Cardiac muscle cell (in vitro differentiated cells and primary cell): ENCODE results near the gene HEATR9. TPM values are rescaled to one million over a fixed set of nuclear protein-coding genes. Genes with fewer than 3 reads are reported as not detected.

Experiments
- DNase-seq, 2 donors: peaks; one replicate each; pipeline versions ENCODE4 v3.0.0 to v3.0.0-alpha.2; 2010 to 2017; ENCODE audit warnings: low read depth in 1 of 2, low spot score in 1 of 2
- H3K27ac ChIP-seq: fragments of 200-600 bp; sonication (generic); 2 replicates; pipeline ENCODE4 v1.5.1; 2016
- H3K27me3 ChIP-seq: fragments of 200-600 bp; sonication (generic); 2 replicates; pipeline ENCODE4 v1.6.0; 2016; ENCODE audit warnings: control low read depth
- H3K36me3 ChIP-seq: fragments of 200-600 bp; sonication (generic); 2 replicates; pipeline ENCODE4 v1.5.1; 2016; ENCODE audit warnings: control low read depth
- H3K4me1 ChIP-seq: fragments of 200-600 bp; sonication (generic); 2 replicates; pipeline ENCODE4 v1.8.1; 2017; ENCODE audit warnings: low read depth, mild to moderate bottlenecking, mixed run types
- H3K4me3 ChIP-seq: fragments of 200-600 bp; sonication (generic); 2 replicates; pipeline ENCODE4 v1.5.1; 2016; ENCODE audit warnings: mild to moderate bottlenecking
- H3K9me3 ChIP-seq: fragments of 200-600 bp; sonication (generic); 2 replicates; pipeline ENCODE4 v1.5.1; 2017; ENCODE audit warnings: low read depth, mild to moderate bottlenecking, control low read depth
- CTCF ChIP-seq: IDR thresholded peaks from 2 replicates; pipeline ENCODE4 v1.5.1; 2012; ENCODE audit warnings: low read depth, mild to moderate bottlenecking, low read length
- polyA plus RNA-seq: library from polyadenylated mRNA; unstranded; fragments of >200 nt; fragmentation: Nextera tagmentation; extraction: Ambion mirVana; gene quantifications from 2 replicates; pipeline ENCODE4 v1.2.1, GENCODE V29; 2016
- total RNA-seq: library from RNA; depleted of rRNA; stranded (reverse); fragments of >200 nt; gene quantifications from 2 replicates; pipeline ENCODE4 v1.2.3, GENCODE V29; 2016

The HEATR9 gene, protein sequence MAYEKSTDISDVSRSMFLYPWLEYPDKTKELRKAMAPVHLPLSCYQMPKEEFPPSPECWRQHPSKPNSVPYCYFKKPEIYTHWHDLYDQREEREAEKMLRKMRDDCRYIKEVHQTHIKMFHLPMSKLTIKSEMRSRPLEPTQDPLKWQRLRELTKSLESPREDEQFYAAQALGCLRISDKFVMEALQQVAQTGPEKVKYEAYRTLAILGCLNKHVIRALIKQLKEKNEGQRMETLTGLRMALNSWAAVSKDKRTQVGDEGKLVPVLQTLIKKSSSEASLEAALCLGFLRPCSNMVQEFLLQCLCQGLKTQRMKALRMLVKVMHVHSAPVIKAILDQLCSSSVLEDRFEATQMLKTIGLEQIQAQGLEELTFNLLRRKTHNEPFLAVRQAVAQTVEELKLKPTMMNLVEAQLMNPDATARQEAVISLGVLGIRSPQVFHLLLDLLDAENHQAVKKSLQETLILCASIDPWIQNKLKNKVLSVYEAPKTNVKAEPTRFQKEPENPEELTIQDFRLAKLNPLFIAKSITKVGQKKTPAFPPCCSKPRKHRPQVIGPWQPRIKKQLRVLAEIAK
- total RNA-seq (not detected in 2 replicates), polyA plus RNA-seq (0.09 and 0.36 TPM in 2 replicates)

DNA sequence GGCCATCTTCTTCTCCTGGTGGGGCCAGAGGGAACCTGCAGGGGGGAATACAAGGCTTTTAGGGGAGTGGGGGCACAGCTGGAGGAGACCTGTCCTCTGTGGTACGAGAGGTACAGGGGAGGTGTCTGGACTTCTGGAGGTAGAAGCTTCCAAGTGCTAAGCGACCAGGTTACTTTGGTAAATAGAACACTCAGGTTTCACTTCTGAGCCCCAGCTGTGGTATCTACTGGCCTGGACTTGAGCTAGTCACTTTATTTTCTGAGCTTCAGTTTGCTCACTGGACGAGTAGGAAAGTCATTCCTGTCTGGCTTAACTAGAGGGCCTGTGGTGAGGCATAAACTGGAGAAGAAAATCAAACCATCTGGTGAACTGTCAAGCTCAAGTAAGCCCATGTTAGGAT lies at the start of gene HEATR9:
HEATR9 (minus strand) TSS at position 155 of the 400 bp plus-strand sequence; CDS start at position 6, 149 bp downstream.
- H3K27ac ChIP-seq, result no peak within 1 kb of the TSS
- H3K36me3 ChIP-seq, result no peaks in the 10 kb centered on the region
- no peak within 1 kb of the TSS for H3K4me3 ChIP-seq
- no peaks in the 10 kb centered on the region for H3K27me3 ChIP-seq
- peaks cover 6% of the 10 kb centered on the region for H3K4me1 ChIP-seq
- no peak for TF ChIP-seq CTCF
- H3K9me3 ChIP-seq, result no peaks in the 10 kb centered on the region
- DNase-seq, result no peak

- no peak overlapping the region for H3K27ac ChIP-seq
- H3K4me1 ChIP-seq, result no peaks in the 10 kb centered on the region
- no peak overlapping the region for H3K4me3 ChIP-seq
- no peak for TF ChIP-seq CTCF
- no peaks in the 10 kb centered on the region for H3K27me3 ChIP-seq
- H3K9me3 ChIP-seq, result no peaks in the 10 kb centered on the region
- DNase-seq, result no peak
- no peaks in the 10 kb centered on the region for H3K36me3 ChIP-seq
Measured at GRCh38 chr17:35917519-35918213, 49.0 kb upstream of the HEATR9 start.

DNA sequence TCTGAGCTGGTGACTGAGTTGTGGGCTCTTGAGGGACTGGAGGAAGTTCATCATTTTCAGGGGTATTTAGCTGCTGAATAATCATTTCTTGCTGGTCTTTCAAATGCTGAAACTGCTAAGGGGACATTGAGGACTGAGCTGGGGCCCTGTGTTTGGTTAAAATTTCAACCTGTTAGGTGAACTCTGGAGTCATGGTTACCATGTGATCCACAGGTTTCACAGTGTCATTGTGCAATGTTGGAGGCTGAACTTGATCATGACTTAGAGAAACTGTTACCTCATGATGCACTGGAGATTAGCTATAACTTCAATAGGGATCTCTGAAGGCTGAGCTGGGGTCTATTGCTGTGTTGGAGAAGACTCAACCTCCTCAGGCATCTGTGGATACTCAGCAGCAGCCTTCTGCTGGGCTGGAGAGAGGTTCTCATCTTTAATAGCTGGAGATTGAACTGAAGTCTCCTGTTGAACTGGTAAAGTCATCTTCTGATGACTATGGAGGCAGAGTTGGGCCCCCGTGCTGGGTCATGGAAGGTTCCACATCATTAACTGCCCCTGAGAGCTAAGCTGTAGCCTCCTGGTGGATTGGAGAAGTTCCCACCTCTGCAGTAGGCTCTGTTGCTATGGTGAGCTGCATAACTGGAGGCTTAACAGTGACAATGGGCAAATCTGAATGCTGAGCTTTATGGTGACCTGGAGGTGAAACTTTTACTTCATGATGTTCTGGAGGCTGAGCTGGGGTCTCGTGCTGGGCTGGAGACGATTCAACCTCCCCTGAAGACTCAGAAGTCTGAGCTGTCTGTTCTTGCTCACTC lies 46.7 kb upstream of the HEATR9 start:
- Histone ChIP-seq H3K4me3 (no peak overlapping the region), H3K27ac (no peak overlapping the region), H3K9me3 (no peaks in the 10 kb centered on the region), H3K27me3 (no peaks in the 10 kb centered on the region), H3K4me1 (no peaks in the 10 kb centered on the region), H3K36me3 (no peaks in the 10 kb centered on the region)
- no peak for TF ChIP-seq CTCF
- no peak for DNase-seq

GRCh38 chr17:35914354-35914753 lies 45.7 kb upstream of the HEATR9 start:
- TF ChIP-seq CTCF, result no peak
- Histone ChIP-seq H3K36me3 (no peaks in the 10 kb centered on the region), H3K27me3 (no peaks in the 10 kb centered on the region)

GRCh38 chr17:35913609-35914008 lies 44.9 kb upstream of the HEATR9 start:
- Histone ChIP-seq H3K27me3 (no peaks in the 10 kb centered on the region), H3K4me3 (no peak overlapping the region), H3K27ac (no peak overlapping the region), H3K36me3 (no peaks in the 10 kb centered on the region), H3K9me3 (no peaks in the 10 kb centered on the region), H3K4me1 (no peaks in the 10 kb centered on the region)
- no peak for TF ChIP-seq CTCF
- DNase-seq, result no peak

More at GRCh38 chr17:35914354-35914753, 45.7 kb upstream of the HEATR9 start:
- H3K27ac ChIP-seq, result no peak overlapping the region
- H3K9me3 ChIP-seq, result no peaks in the 10 kb centered on the region
- DNase-seq, result no peak
- no peak overlapping the region for H3K4me3 ChIP-seq
- H3K4me1 ChIP-seq, result no peaks in the 10 kb centered on the region
